Thyroid gland (tissue), 4 donors: ENCODE measurements around the gene DRG2. TPM values are rescaled to one million over a fixed set of nuclear protein-coding genes. Genes with fewer than 3 reads are reported as not detected.

Experiments
- DNase-seq, 2 donors: peaks; one replicate each; pipeline ENCODE4 v3.0.0-alpha.2; 2019
- H3K27ac ChIP-seq, 3 donors: fragments of 200-600 bp; sonication (generic); 1 replicate in 2 of 3; 2 replicates in 1 of 3; pipeline ENCODE4 v1.5.1; 2016 to 2019; ENCODE audit warnings: mild to moderate bottlenecking in 1 of 3, moderate library complexity in 1 of 3
- H3K27me3 ChIP-seq: fragments of 200-600 bp; sonication (generic); one replicate; pipeline ENCODE4 v1.5.1; 2019
- H3K36me3 ChIP-seq, 2 donors: fragments of 200-600 bp; sonication (generic); one replicate each; pipeline ENCODE4 v1.5.1; 2016 to 2019
- H3K4me1 ChIP-seq, 2 donors: fragments of 200-600 bp; sonication (generic); one replicate each; pipeline ENCODE4 v1.5.1; 2017 to 2019
- H3K4me3 ChIP-seq, 3 donors: fragments of 200-600 bp; sonication (generic); replicated peaks in 1 of 3; 1 replicate in 2 of 3; 2 replicates in 1 of 3; pipeline ENCODE4 v1.5.1; 2016; ENCODE audit warnings: mild to moderate bottlenecking in 1 of 3
- H3K9me3 ChIP-seq: fragments of 200-600 bp; sonication (generic); one replicate; pipeline ENCODE4 v1.5.1; 2017
- CTCF ChIP-seq, 6 experiments: fragments of 200-600 bp in 3 of 6; fragments of 450-650 bp in 3 of 6; sonication (generic) in 3 of 6; IDR thresholded peaks; one replicate each; pipeline ENCODE4 v1.5.1; 2016 to 2019; ENCODE audit warnings: antibody characterized with exemption in 6 of 6, mild to moderate bottlenecking in 2 of 6, inconsistent platforms in 1 of 6, moderate library complexity in 1 of 6
- POLR2A ChIP-seq, 2 donors: fragments of 450-650 bp; IDR thresholded peaks; one replicate each; pipeline ENCODE4 v1.6.1; 2017; ENCODE audit warnings: antibody characterized with exemption in 2 of 2, mild to moderate bottlenecking in 2 of 2, moderate library complexity in 1 of 2
- whole genome bisulfite sequencing, 2 donors: methylation state at CpG; one replicate each; pipeline ENCODE4 v1.1.5; 2017; 5-methylcytosine and 5-hydroxymethylcytosine counted together
- intact Hi-C: fragments of 100-400 bp; cut with DNase I; formaldehyde crosslinking; loops from one replicate; pipeline ENCODE4 v1.15.1; 2023
- total RNA-seq, 4 donors: library from RNA; depleted of rRNA; stranded (reverse); fragments of >200 nt; gene quantifications; one replicate each; pipeline ENCODE4 v1.2.3, GENCODE V29; 2016

The DRG2 gene
- total RNA-seq, 4 donors from 2014 or later: 35.3 to 88.8 (median 59.2) TPM

GRCh38 chr17:18102640-18103039, 14.9 kb downstream of the DRG2 start:
- H3K27me3 ChIP-seq: no peaks in the 10 kb centered on the region
- no peak overlapping the region for H3K27ac ChIP-seq
- 83 to 89% methylated on average over 1 to 3 of the region's 3 CpGs for WGBS, 2 donors
- no peaks in the 10 kb centered on the region for H3K4me1 ChIP-seq
- intact Hi-C loops: no loop called here
- TF ChIP-seq CTCF (IDR thresholded peaks at IDR 0.05) (no peak), POLR2A (IDR thresholded peaks at IDR 0.05) (no peak)
- peaks cover 24 to 27% of the 10 kb centered on the region in 2 donors for H3K36me3 ChIP-seq
- no peaks in the 10 kb centered on the region for H3K9me3 ChIP-seq
- H3K4me3 ChIP-seq: no peak overlapping the region
- no peak for DNase-seq

GRCh38 chr17:18105027-18105426, 17.3 kb downstream of the DRG2 start:
- H3K4me3 ChIP-seq: no peak overlapping the region
- no peaks in the 10 kb centered on the region for H3K4me1 ChIP-seq
- whole genome bisulfite sequencing, 2 donors: 92 to 100% methylated on average over 2 to 3 of the region's 3 CpGs
- H3K27ac ChIP-seq: no peak overlapping the region
- peaks cover 6 to 10% of the 10 kb centered on the region in 2 donors for H3K36me3 ChIP-seq
- TF ChIP-seq POLR2A (IDR thresholded peaks at IDR 0.05): no peak
- TF ChIP-seq CTCF (IDR thresholded peaks at IDR 0.05): no peak
- H3K9me3 ChIP-seq: no peaks in the 10 kb centered on the region
- no peaks in the 10 kb centered on the region for H3K27me3 ChIP-seq
- no peak for DNase-seq
- intact Hi-C loops: no loop called here

- intact Hi-C loops: no loop called here
- TF ChIP-seq CTCF (IDR thresholded peaks at IDR 0.05) (no peak), POLR2A (IDR thresholded peaks at IDR 0.05) (no peak)
- H3K4me1 ChIP-seq: no peaks in the 10 kb centered on the region
- DNase-seq: no peak
- peaks cover under 1 to 5% of the 10 kb centered on the region in 2 donors for H3K36me3 ChIP-seq
- 81 to 100% methylated on average over 6 of the region's 6 CpGs for WGBS, 2 donors
- no peak overlapping the region for H3K4me3 ChIP-seq
- no peaks in the 10 kb centered on the region for H3K27me3 ChIP-seq
- no peaks in the 10 kb centered on the region for H3K9me3 ChIP-seq
- no peak overlapping the region for H3K27ac ChIP-seq
Observed at GRCh38 chr17:18105595-18105994, 17.8 kb downstream of the DRG2 start.

GRCh38 chr17:18106211-18106610, 18.5 kb downstream of the DRG2 start:
- no peaks in the 10 kb centered on the region for H3K4me1 ChIP-seq
- H3K27ac ChIP-seq: no peak overlapping the region
- no peak overlapping the region for H3K4me3 ChIP-seq
- no peaks in the 10 kb centered on the region for H3K9me3 ChIP-seq
- DNase-seq: no peak
- TF ChIP-seq POLR2A (IDR thresholded peaks at IDR 0.05) (no peak), CTCF (IDR thresholded peaks at IDR 0.05) (no peak)
- H3K27me3 ChIP-seq: no peaks in the 10 kb centered on the region
- intact Hi-C loops: no loop called here
- WGBS, 2 donors: 90 to 93% methylated on average over 9 of the region's 9 CpGs
- peaks cover 0 to 5% of the 10 kb centered on the region in 2 donors for H3K36me3 ChIP-seq

GRCh38 chr17:18107061-18107790, 19.5 kb downstream of the DRG2 start:
- Histone ChIP-seq H3K4me3 (no peak overlapping the region), H3K4me1 (no peaks in the 10 kb centered on the region), H3K27me3 (no peaks in the 10 kb centered on the region), H3K36me3 (peaks cover 0 to 5% of the 10 kb centered on the region in 2 donors), H3K9me3 (no peaks in the 10 kb centered on the region), H3K27ac (no peak overlapping the region)
- 89 to 95% methylated on average over 14 of the region's 14 CpGs for WGBS, 2 donors
- intact Hi-C loops: no loop called here
- TF ChIP-seq POLR2A (IDR thresholded peaks at IDR 0.05) (no peak), CTCF (IDR thresholded peaks at IDR 0.05) (no peak)
- no peak for DNase-seq
